Subcutaneous abdominal adipose tissue (tissue), 5 donors: ENCODE results near the gene UBQLN1.

Source experiments
- H3K27ac ChIP-seq: one replicate; pipeline ENCODE4 v1.7.0; 2013; ENCODE audit warnings: low read depth, mild to moderate bottlenecking, inconsistent platforms, low read length, moderate library complexity
- H3K27me3 ChIP-seq, 5 donors: one replicate each; pipeline ENCODE4 v1.7.0; 2013; ENCODE audit warnings: low read length in 5 of 5, inconsistent platforms in 1 of 5; ENCODE audit not compliant: control insufficient read depth in 5 of 5, insufficient read depth in 4 of 5
- H3K36me3 ChIP-seq, 5 donors: one replicate each; pipeline ENCODE4 v1.7.0; 2013; ENCODE audit warnings: low read length in 5 of 5; ENCODE audit not compliant: control insufficient read depth in 5 of 5, insufficient read depth in 5 of 5
- H3K4me1 ChIP-seq, 5 donors: one replicate each; pipeline ENCODE4 v1.7.0; 2013; ENCODE audit warnings: low read length in 5 of 5, mild to moderate bottlenecking in 3 of 5, moderate library complexity in 1 of 5; ENCODE audit not compliant: control insufficient read depth in 5 of 5, insufficient read depth in 5 of 5
- H3K4me3 ChIP-seq, 5 donors: one replicate each; pipeline ENCODE4 v1.7.0; 2013; ENCODE audit warnings: low read length in 5 of 5, low read depth in 1 of 5
- H3K9ac ChIP-seq, 5 donors: one replicate each; pipeline ENCODE4 v1.7.0; 2013; ENCODE audit warnings: low read length in 5 of 5, mild to moderate bottlenecking in 4 of 5, moderate library complexity in 3 of 5
- H3K9me3 ChIP-seq, 5 donors: one replicate each; pipeline ENCODE4 v1.7.0; 2013; ENCODE audit warnings: low read length in 5 of 5; ENCODE audit not compliant: control insufficient read depth in 5 of 5
- donor health status: healthy.
- donor health status: healthy.
- donor health status: healthy.
- donor health status: healthy.
- donor health status: healthy.

UBQLN1 gene

GRCh38 chr9:83665580-83666200, 42.1 kb downstream of the UBQLN1 start:
- no peak overlapping the region for H3K9ac ChIP-seq
- no peaks in the 10 kb centered on the region for H3K9me3 ChIP-seq
- peaks cover 0 to 13% (median 8%) of the 10 kb centered on the region in 5 donors for H3K4me1 ChIP-seq
- peak overlapping the region; percentile 4 for H3K27ac ChIP-seq
- H3K36me3 ChIP-seq: peaks cover 43 to 63% (median 49%) of the 10 kb centered on the region in 5 donors
- H3K4me3 ChIP-seq: no peak overlapping the region
- H3K27me3 ChIP-seq: no peaks in the 10 kb centered on the region

DNA sequence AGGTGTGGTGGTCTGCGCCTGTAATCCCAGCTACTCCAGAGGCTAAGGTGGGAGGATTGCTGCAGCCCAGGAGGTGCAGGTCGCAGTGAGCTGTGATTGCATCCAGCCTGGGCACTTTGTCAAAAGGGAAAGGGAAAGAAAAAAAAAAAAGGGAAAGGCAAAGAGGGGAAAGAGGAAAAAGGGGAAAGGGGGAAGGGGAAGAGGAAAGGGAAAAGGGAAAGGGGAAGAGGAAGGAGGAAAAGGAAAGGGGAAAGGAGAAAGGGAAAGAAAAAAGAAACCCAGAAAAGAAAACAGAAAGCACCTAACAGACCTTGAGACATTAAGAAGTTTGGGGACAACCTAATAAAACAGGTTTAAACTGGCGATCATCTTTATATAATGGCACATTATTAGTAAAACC, 44.8 kb downstream of the UBQLN1 start:
- Histone ChIP-seq H3K4me1 (peaks cover 0 to 15% (median 11%) of the 10 kb centered on the region in 5 donors), H3K36me3 (peaks cover 53 to 76% (median 58%) of the 10 kb centered on the region in 5 donors), H3K9ac (no peak overlapping the region), H3K27ac (no peak overlapping the region), H3K9me3 (no peaks in the 10 kb centered on the region), H3K27me3 (no peaks in the 10 kb centered on the region), H3K4me3 (no peak overlapping the region)

DNA sequence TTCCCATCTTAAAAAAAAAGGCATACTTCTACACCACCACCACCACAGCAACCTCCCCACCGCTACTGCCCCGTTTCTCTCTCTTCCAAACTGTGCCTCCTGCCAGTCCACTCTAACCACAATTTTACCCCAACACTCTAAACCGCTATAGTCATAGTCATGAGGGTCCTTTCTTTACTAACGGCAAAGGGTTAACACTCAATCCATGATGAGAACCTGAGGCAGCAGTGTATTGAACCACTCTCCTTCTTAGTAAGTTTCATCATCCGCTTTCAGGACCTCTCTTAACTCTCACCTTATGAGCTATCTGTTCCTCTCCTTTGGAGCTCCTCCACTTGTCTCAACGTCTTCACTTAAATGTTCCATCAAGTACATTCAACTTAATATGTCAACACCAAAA, 50.8 kb downstream of the UBQLN1 start:
- peaks cover 0 to under 1% (median 0%) of the 10 kb centered on the region in 5 donors for H3K9me3 ChIP-seq
- no peak overlapping the region for H3K4me3 ChIP-seq
- no peaks in the 10 kb centered on the region for H3K27me3 ChIP-seq
- H3K4me1 ChIP-seq: peaks cover 0 to 7% (median 0%) of the 10 kb centered on the region in 5 donors
- H3K9ac ChIP-seq: no peak overlapping the region
- peaks cover 62 to 84% (median 73%) of the 10 kb centered on the region in 5 donors for H3K36me3 ChIP-seq
- no peak overlapping the region for H3K27ac ChIP-seq

- Histone ChIP-seq H3K4me3 (no peak overlapping the region), H3K9ac (no peak overlapping the region), H3K4me1 (peaks cover 0 to 7% (median 0%) of the 10 kb centered on the region in 5 donors), H3K27ac (no peak overlapping the region), H3K9me3 (peaks cover 0 to 5% (median 0%) of the 10 kb centered on the region in 5 donors), H3K27me3 (no peaks in the 10 kb centered on the region), H3K36me3 (peaks cover 62 to 84% (median 71%) of the 10 kb centered on the region in 5 donors)
Measured at GRCh38 chr9:83656032-83656680, 51.6 kb downstream of the UBQLN1 start.

DNA sequence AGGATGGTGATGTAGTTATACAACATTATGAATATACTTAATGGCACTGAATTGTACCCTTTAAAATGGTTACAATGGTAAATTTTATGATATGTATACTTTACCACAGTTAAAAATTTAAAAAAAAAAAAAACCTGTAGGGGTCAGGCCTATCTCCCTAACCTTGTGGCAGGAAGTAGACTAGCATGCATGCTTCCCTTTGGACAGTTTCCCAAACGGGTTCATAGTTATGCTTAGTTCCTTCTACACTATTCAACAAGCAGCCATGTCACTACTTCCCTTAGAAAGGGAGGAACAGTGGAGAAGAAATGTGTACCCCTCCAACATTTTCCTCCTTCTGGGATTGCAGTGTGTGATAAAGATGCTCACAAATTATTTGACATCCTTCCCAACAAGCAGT, 52.3 kb downstream of the UBQLN1 start:
- H3K9ac ChIP-seq: no peak overlapping the region
- H3K9me3 ChIP-seq: peaks cover 0 to 5% (median 0%) of the 10 kb centered on the region in 5 donors
- H3K27me3 ChIP-seq: no peaks in the 10 kb centered on the region
- H3K27ac ChIP-seq: no peak overlapping the region
- peaks cover 58 to 84% (median 65%) of the 10 kb centered on the region in 5 donors for H3K36me3 ChIP-seq
- peaks cover 0 to 7% (median 0%) of the 10 kb centered on the region in 5 donors for H3K4me1 ChIP-seq
- H3K4me3 ChIP-seq: no peak overlapping the region

- Histone ChIP-seq H3K9ac (no peak overlapping the region), H3K36me3 (peaks cover 35 to 73% (median 54%) of the 10 kb centered on the region in 5 donors), H3K27me3 (no peaks in the 10 kb centered on the region), H3K4me1 (no peaks in the 10 kb centered on the region), H3K9me3 (peaks cover 0 to 5% (median 0%) of the 10 kb centered on the region in 5 donors), H3K4me3 (no peak overlapping the region), H3K27ac (no peak overlapping the region)
Measured at GRCh38 chr9:83652433-83652832, 55.3 kb downstream of the UBQLN1 start.

DNA sequence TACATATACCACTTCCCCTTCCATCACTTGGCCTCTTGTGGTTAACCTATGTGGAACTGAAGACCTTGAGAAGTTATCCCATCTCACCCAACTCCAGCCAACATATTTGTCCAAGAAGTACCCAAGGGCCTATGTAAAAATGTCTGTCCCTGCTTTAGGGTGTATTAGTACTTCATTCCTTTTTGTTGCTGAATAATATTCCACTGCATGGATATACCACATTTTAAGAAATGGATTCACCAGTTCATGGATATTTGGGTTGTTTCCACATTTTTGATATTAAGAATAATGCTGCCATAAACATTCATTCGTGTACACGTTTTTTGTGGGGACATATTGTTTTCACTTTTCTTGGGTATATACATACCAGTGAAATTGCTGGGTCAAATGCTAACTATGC, 56.2 kb downstream of the UBQLN1 start:
- Histone ChIP-seq H3K9me3 (peaks cover 0 to 5% (median 0%) of the 10 kb centered on the region in 5 donors), H3K27ac (no peak overlapping the region), H3K4me1 (no peaks in the 10 kb centered on the region), H3K36me3 (peaks cover 30 to 68% (median 47%) of the 10 kb centered on the region in 5 donors), H3K9ac (no peak overlapping the region), H3K27me3 (no peaks in the 10 kb centered on the region), H3K4me3 (no peak overlapping the region)

GRCh38 chr9:83649515-83649914, 58.2 kb downstream of the UBQLN1 start:
- Histone ChIP-seq H3K36me3 (peaks cover 22 to 57% (median 43%) of the 10 kb centered on the region in 5 donors), H3K27me3 (no peaks in the 10 kb centered on the region), H3K9ac (no peak overlapping the region), H3K9me3 (peaks cover 0 to 5% (median 0%) of the 10 kb centered on the region in 5 donors), H3K4me3 (no peak overlapping the region), H3K27ac (no peak overlapping the region), H3K4me1 (no peaks in the 10 kb centered on the region)

- no peaks in the 10 kb centered on the region for H3K4me1 ChIP-seq
- H3K4me3 ChIP-seq: no peak overlapping the region
- H3K9me3 ChIP-seq: peaks cover 0 to 5% (median 0%) of the 10 kb centered on the region in 5 donors
- H3K27ac ChIP-seq: no peak overlapping the region
- no peaks in the 10 kb centered on the region for H3K27me3 ChIP-seq
- peaks cover 19 to 55% (median 39%) of the 10 kb centered on the region in 5 donors for H3K36me3 ChIP-seq
- no peak overlapping the region for H3K9ac ChIP-seq
Measured at GRCh38 chr9:83649080-83649479, 58.7 kb downstream of the UBQLN1 start.

- Histone ChIP-seq H3K9me3 (peaks cover 0 to 2% (median 0%) of the 10 kb centered on the region in 5 donors), H3K4me1 (no peaks in the 10 kb centered on the region), H3K9ac (no peak overlapping the region), H3K36me3 (peaks cover 4 to 42% (median 29%) of the 10 kb centered on the region in 5 donors), H3K27ac (no peak overlapping the region), H3K4me3 (no peak overlapping the region), H3K27me3 (no peaks in the 10 kb centered on the region)
Measured at GRCh38 chr9:83646500-83647239, 61.1 kb downstream of the UBQLN1 start.
